ENCODE data around the gene SRRT. TPM values are rescaled to one million over a fixed set of nuclear protein-coding genes. Genes with fewer than 3 reads are reported as not detected.

Gene SRRT
- total and polyA plus RNA-seq, 2 donors (not counting 3 experiments of a cell fraction or from before 2014, with no cell fraction given), result 58.6 to 199 TPM

DNA sequence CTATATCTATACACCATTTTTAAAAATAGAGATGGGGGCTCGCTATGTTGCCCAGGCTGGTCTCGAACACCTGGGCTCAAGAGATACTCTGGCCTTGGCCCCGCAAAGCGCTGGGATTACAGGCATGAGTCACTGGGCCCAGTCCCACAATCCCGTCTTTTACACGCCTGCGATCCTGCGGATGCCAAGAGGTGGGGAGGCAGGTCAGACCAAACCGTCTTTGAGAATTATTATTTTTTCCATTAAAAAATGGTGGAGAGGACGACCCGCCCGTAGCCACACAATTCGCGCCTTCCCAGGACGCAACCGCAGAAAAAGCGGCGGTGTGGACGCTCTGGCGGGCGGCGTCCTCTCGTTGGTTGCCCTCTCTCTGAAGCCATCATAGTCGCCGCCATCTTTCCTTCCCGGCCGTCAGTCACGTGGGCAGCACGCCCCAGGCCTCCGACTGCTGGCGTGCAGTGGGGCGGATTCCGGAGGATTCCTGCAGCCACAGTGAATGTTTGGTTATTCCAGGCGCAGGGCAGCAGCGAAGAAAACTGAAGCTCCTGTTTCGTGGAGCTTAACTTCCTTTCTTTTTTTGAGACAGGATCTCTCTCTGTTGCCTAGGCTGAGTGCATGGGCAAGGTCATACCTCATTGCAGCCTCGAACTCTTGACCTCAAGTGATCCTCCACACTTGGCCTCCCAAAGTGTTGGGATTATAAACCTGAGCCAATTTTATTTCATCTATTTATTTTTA lies 37.6 kb upstream of the SRRT start:
- H3K9ac ChIP-seq (replicated peaks; ENCODE audit: extremely low read depth, insufficient read depth, low read length), result peak overlapping the region; percentile 55
- TF ChIP-seq GATA2 (IDR thresholded peaks at IDR 0.05; ENCODE audit: insufficient read depth, insufficient read length, low read depth, low read length) (no peak), POLR2AphosphoS5 (IDR thresholded peaks at IDR 0.05; ENCODE audit: insufficient read depth, low read depth, low read length) (peak; percentile 83), EZH2 (IDR thresholded peaks at IDR 0.05; ENCODE audit: borderline replicate concordance, low read depth, low read length, severe bottlenecking) (no peak), POLR2A (IDR thresholded peaks at IDR 0.05; ENCODE audit: low read depth, low read length) (peak; percentile 77), FOS (IDR thresholded peaks at IDR 0.05; ENCODE audit: borderline replicate concordance, insufficient read depth, low read length) (peak; percentile 44), MYC (IDR thresholded peaks at IDR 0.05; ENCODE audit: low read depth, low read length) (no peak), JUN (IDR thresholded peaks at IDR 0.05; ENCODE audit: borderline replicate concordance, insufficient read depth, insufficient read length, low read depth) (no peak)
- TF ChIP-seq, protein P1, sequence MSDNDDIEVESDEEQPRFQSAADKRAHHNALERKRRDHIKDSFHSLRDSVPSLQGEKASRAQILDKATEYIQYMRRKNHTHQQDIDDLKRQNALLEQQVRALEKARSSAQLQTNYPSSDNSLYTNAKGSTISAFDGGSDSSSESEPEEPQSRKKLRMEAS (IDR thresholded peaks at IDR 0.05; ENCODE audit: insufficient read depth, insufficient read length), result peak; percentile 96
- TF ChIP-seq, protein P2, sequence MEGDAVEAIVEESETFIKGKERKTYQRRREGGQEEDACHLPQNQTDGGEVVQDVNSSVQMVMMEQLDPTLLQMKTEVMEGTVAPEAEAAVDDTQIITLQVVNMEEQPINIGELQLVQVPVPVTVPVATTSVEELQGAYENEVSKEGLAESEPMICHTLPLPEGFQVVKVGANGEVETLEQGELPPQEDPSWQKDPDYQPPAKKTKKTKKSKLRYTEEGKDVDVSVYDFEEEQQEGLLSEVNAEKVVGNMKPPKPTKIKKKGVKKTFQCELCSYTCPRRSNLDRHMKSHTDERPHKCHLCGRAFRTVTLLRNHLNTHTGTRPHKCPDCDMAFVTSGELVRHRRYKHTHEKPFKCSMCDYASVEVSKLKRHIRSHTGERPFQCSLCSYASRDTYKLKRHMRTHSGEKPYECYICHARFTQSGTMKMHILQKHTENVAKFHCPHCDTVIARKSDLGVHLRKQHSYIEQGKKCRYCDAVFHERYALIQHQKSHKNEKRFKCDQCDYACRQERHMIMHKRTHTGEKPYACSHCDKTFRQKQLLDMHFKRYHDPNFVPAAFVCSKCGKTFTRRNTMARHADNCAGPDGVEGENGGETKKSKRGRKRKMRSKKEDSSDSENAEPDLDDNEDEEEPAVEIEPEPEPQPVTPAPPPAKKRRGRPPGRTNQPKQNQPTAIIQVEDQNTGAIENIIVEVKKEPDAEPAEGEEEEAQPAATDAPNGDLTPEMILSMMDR (IDR thresholded peaks at IDR 0.05; ENCODE audit: extremely low read depth in 1 of 2, insufficient read depth in 1 of 2, low read depth in 1 of 2, low read length in 2 of 2), result no peak
- CTCF ChIA-PET, result interaction anchor here (1.4 to 2.9 kb wide), 5 partner anchors 10 to 131 kb away, joined by 5 to 37 read pairs (median 17); partner anchors contain the start of genes EPHB4, POP7 and SLC12A9
- peak overlapping the region; percentile 75 for H2AFZ ChIP-seq (ENCODE audit: low read depth, low read length)
- no peaks in the 10 kb centered on the region for H3K9me3 ChIP-seq (replicated peaks; ENCODE audit: control insufficient read depth, insufficient read depth, low read length)
- no peaks in the 10 kb centered on the region for H3K36me3 ChIP-seq (ENCODE audit: control insufficient read depth in 2 of 2, extremely low read depth in 1 of 2, insufficient read depth in 2 of 2, low read length in 2 of 2)
- H3K27ac ChIP-seq (ENCODE audit: insufficient read depth, low read depth, low read length), result peak overlapping the region; percentile 82
- FAIRE-seq, result peak; percentile 90
- H3K4me1 ChIP-seq (ENCODE audit: control insufficient read depth, extremely low read depth, insufficient read depth, low read length), result peaks cover 16% of the 10 kb centered on the region
- no peaks in the 10 kb centered on the region for H4K20me1 ChIP-seq (replicated peaks; ENCODE audit: control insufficient read depth, extremely low read depth, insufficient read depth, low read length)
- intact Hi-C loops (cut with micrococcal nuclease) (loop anchor here (1.0 kb wide), 1 partner anchor 15 kb away; the partner anchor contains the start of gene SLC12A9), dilution Hi-C loops (cut with MboI; ENCODE audit: extremely low pct_ligation_motif_present, low sequenced_read_pairs) (loop anchor here (25.0 kb wide), 1 partner anchor 125 kb away; the partner anchor contains the start of genes EPO and POP7)
- H3K4me2 ChIP-seq (ENCODE audit: insufficient read depth, low read length), result peak overlapping the region; percentile 27
- no peaks in the 10 kb centered on the region for H3K79me2 ChIP-seq (ENCODE audit: control insufficient read depth, insufficient read depth, low read length)
- no peaks in the 10 kb centered on the region for H3K9me1 ChIP-seq (replicated peaks; ENCODE audit: control insufficient read depth, extremely low read depth, insufficient read depth, low read length)
- BruUV-seq (replicated peaks), result TSS peak; percentile 78
- H3K27me3 ChIP-seq (ENCODE audit: control insufficient read depth in 2 of 2, insufficient read depth in 2 of 2, low read length in 2 of 2), result no peaks in the 10 kb centered on the region
- POLR2A ChIA-PET, result no interaction called here
- peak overlapping the region in 1 of 3 experiments; percentile 10 for H3K4me3 ChIP-seq (replicated peaks in 1 of 3; ENCODE audit: insufficient read depth in 1 of 3, low read depth in 1 of 3, low read length in 3 of 3)
- DNase-seq (ENCODE audit: low read depth, low spot score), result peak; percentile 92
